MM.1S (cell line): ENCODE measurements around the gene ANKRD44.

Experiments used
- DNase-seq: peaks from one replicate; pipeline ENCODE4 v3.0.0-alpha.2; 2015
- H2AFZ ChIP-seq: fragments of 300-600 bp; sonication (generic); 2 replicates; pipeline ENCODE4 v1.6.0; 2016; ENCODE audit warnings: antibody characterized with exemption, low read length
- H3F3A ChIP-seq: fragments of 300-600 bp; sonication (generic); 2 replicates; pipeline ENCODE4 v1.6.1; 2016; ENCODE audit warnings: mild to moderate bottlenecking, antibody characterized with exemption, low read length, moderate library complexity, mixed read lengths; ENCODE audit not compliant: insufficient read depth
- H3K27ac ChIP-seq: fragments of 300-600 bp; sonication (generic); 2 replicates; pipeline ENCODE4 v1.5.1; 2016; ENCODE audit warnings: mild to moderate bottlenecking, low read length
- H3K27me3 ChIP-seq: fragments of 300-600 bp; sonication (generic); replicated peaks from 2 replicates; pipeline ENCODE4 v1.6.0; 2016; ENCODE audit warnings: low read length; ENCODE audit not compliant: insufficient read depth
- H3K36me3 ChIP-seq: fragments of 300-600 bp; sonication (generic); replicated peaks from 2 replicates; pipeline ENCODE4 v1.6.1; 2016; ENCODE audit warnings: mild to moderate bottlenecking, low read length, mixed read lengths; ENCODE audit not compliant: insufficient read depth
- H3K4me1 ChIP-seq: fragments of 300-600 bp; sonication (generic); 2 replicates; pipeline ENCODE4 v1.6.1; 2016; ENCODE audit warnings: low read length, mixed read lengths
- H3K4me2 ChIP-seq: fragments of 300-600 bp; sonication (generic); 2 replicates; pipeline ENCODE4 v1.6.0; 2016; ENCODE audit warnings: low read depth, low read length
- H3K4me3 ChIP-seq: fragments of 300-600 bp; sonication (generic); 2 replicates; pipeline ENCODE4 v1.5.1; 2016; ENCODE audit warnings: low read length, mixed read lengths
- H3K79me2 ChIP-seq: fragments of 300-600 bp; sonication (generic); 2 replicates; pipeline ENCODE4 v1.6.1; 2016; ENCODE audit warnings: mixed run types, low read length, mixed read lengths
- H3K9ac ChIP-seq: fragments of 300-600 bp; sonication (generic); 2 replicates; pipeline ENCODE4 v1.6.1; 2016; ENCODE audit warnings: low read length, mixed read lengths
- H3K9me2 ChIP-seq: fragments of 300-600 bp; sonication (generic); replicated peaks from 2 replicates; pipeline ENCODE4 v1.6.1; 2016; ENCODE audit warnings: mild to moderate bottlenecking, low read length, mixed read lengths; ENCODE audit not compliant: insufficient read depth
- H3K9me3 ChIP-seq: fragments of 300-600 bp; sonication (generic); replicated peaks from 2 replicates; pipeline ENCODE4 v1.6.1; 2016; ENCODE audit warnings: mild to moderate bottlenecking, low read length, mixed read lengths; ENCODE audit not compliant: insufficient read depth
- H4K20me1 ChIP-seq: fragments of 300-600 bp; sonication (generic); 2 replicates; pipeline ENCODE4 v1.6.1; 2016; ENCODE audit warnings: mild to moderate bottlenecking, low read length, moderate library complexity, mixed read lengths; ENCODE audit not compliant: insufficient read depth
- EZH2 ChIP-seq: fragments of 300-600 bp; sonication (generic); optimal IDR thresholded peaks from 2 replicates; pipeline ENCODE3; 2017; ENCODE audit warnings: low read depth, mild to moderate bottlenecking, antibody characterized with exemption, low read length, mixed read lengths
- EZH2phosphoT487 ChIP-seq: fragments of 300-600 bp; sonication (generic); IDR thresholded peaks from 2 replicates; pipeline ENCODE4 v1.6.1; 2018; ENCODE audit warnings: antibody characterized with exemption, low read length
- TF ChIP-seq, protein P1 (sequence below): fragments of 300-600 bp; sonication (generic); IDR thresholded peaks from 2 replicates; pipeline ENCODE4 v1.5.1; 2016; ENCODE audit warnings: antibody characterized with exemption, low read length, mixed read lengths

The ANKRD44 gene

DNA sequence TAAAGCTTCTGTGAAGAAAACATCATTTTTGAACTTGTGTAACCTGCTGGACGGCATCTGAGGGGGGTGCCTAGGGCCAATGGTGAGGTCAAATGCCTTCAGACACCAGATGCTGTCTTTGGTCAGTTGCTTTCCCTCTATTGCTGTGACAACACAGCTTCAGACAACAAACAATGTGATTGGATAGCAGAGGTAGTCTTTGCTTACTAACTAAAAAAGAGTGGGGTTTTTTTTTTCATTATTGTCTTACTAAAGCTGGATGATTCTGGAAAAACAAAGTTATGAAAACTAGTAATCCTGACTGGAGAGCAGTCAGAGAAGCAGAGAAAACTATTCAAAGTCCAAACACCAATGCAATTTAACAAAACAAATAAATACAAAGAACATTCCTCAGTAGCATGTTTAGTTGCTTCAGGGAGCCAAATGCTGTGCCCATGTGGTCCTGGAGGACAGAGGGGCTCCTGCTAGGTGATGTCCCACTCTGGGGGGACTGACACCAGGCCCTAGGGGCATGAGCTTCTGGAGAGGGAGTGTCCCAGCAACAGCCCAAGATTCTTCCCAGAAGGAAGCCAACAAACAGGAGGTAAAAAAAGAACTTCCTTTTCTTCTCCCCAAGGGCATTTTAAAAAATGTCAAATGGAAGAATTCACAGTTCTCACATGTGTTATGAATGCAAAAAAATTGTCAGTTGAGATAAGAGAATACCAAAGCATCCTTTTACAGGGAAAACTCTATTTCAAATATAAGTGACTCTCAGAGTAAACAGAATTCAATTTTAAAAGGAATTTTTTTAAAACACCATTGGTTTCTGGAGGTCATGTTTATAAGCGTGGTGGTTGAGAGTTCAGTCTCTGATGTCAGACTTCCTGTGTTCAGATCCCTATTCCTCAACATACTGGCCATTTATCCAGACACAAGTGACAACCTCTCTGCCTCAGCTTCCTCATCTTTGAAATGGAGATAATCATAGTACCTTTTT is 203.0 kb downstream of the ANKRD44 start:
- Histone ChIP-seq H4K20me1 (no peaks in the 10 kb centered on the region), H3F3A (no peaks in the 10 kb centered on the region), H3K9me3 (no peaks in the 10 kb centered on the region), H3K27me3 (no peaks in the 10 kb centered on the region), H3K36me3 (0 out of 2 replicates have a peak, but pooled peaks cover 2% of the 10 kb centered on the region), H3K9ac (no peak overlapping the region), H3K4me2 (no peak overlapping the region), H3K4me3 (no peak overlapping the region), H3K27ac (no peak overlapping the region), H3K79me2 (no peaks in the 10 kb centered on the region), H3K4me1 (no peaks in the 10 kb centered on the region), H2AFZ (no peak overlapping the region), H3K9me2 (no peaks in the 10 kb centered on the region)
- no peak for DNase-seq
- TF ChIP-seq EZH2phosphoT487 (no peak), EZH2 (no peak)
- TF ChIP-seq, protein P1, sequence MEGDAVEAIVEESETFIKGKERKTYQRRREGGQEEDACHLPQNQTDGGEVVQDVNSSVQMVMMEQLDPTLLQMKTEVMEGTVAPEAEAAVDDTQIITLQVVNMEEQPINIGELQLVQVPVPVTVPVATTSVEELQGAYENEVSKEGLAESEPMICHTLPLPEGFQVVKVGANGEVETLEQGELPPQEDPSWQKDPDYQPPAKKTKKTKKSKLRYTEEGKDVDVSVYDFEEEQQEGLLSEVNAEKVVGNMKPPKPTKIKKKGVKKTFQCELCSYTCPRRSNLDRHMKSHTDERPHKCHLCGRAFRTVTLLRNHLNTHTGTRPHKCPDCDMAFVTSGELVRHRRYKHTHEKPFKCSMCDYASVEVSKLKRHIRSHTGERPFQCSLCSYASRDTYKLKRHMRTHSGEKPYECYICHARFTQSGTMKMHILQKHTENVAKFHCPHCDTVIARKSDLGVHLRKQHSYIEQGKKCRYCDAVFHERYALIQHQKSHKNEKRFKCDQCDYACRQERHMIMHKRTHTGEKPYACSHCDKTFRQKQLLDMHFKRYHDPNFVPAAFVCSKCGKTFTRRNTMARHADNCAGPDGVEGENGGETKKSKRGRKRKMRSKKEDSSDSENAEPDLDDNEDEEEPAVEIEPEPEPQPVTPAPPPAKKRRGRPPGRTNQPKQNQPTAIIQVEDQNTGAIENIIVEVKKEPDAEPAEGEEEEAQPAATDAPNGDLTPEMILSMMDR: no peak

DNA sequence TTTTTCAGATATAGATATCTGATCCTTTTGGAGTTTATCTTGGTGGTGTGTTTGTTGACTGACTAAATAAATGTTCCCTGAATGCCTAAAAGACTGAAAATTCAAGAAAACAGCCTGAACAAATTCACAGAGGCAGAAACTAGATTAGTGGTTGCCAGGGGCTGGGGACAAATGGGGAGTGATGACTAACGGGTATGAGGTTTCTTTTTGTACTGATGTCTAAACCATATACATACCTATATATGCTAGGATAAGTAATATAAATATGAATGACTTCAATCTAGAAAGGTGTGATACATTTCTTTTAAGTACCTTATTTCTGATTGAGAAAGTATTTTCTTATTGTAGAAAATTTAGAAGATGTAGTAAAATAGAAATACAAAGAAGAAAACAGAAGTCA is 207.2 kb downstream of the ANKRD44 start:
- no peak overlapping the region for H3K4me2 ChIP-seq
- TF ChIP-seq EZH2: no peak
- TF ChIP-seq EZH2phosphoT487: no peak
- TF ChIP-seq, protein P1: no peak

GRCh38 chr2:197102231-197102630 is 208.3 kb downstream of the ANKRD44 start:
- Histone ChIP-seq H3K9ac (no peak overlapping the region), H3K36me3 (no peaks in the 10 kb centered on the region), H3K79me2 (no peaks in the 10 kb centered on the region), H3F3A (no peaks in the 10 kb centered on the region), H3K9me2 (no peaks in the 10 kb centered on the region), H3K4me3 (no peak overlapping the region), H3K9me3 (no peaks in the 10 kb centered on the region), H3K4me1 (no peaks in the 10 kb centered on the region), H3K4me2 (no peak overlapping the region), H4K20me1 (no peaks in the 10 kb centered on the region), H2AFZ (no peak overlapping the region), H3K27me3 (no peaks in the 10 kb centered on the region), H3K27ac (no peak overlapping the region)
- no peak for DNase-seq
- TF ChIP-seq EZH2 (no peak), EZH2phosphoT487 (no peak)
- TF ChIP-seq, protein P1: no peak

More for the DNA sequence above, 207.2 kb downstream of the ANKRD44 start:
- H3K4me3 ChIP-seq: no peak overlapping the region
- no peak overlapping the region for H3K27ac ChIP-seq
- H3K36me3 ChIP-seq: no peaks in the 10 kb centered on the region
- H3K9me2 ChIP-seq: no peaks in the 10 kb centered on the region
- H3K27me3 ChIP-seq: no peaks in the 10 kb centered on the region
- no peak for DNase-seq
- no peaks in the 10 kb centered on the region for H3K4me1 ChIP-seq
- H3K79me2 ChIP-seq: no peaks in the 10 kb centered on the region
- H2AFZ ChIP-seq: no peak overlapping the region
- no peaks in the 10 kb centered on the region for H3F3A ChIP-seq
- no peaks in the 10 kb centered on the region for H4K20me1 ChIP-seq
- H3K9me3 ChIP-seq: no peaks in the 10 kb centered on the region
- H3K9ac ChIP-seq: no peak overlapping the region
